NCI-H2227 treated with DMSO at 0.1 percent for 48 hours (cell line): Measurements from ENCODE around the gene CEP128.

ENCODE experiments used
- DNase-seq: peaks from one replicate; lab custom pipeline; 2025; lab: John Stamatoyannopoulos, UW

Gene CEP128

GRCh38 chr14:80771201-80771600, 170.3 kb downstream of the CEP128 start:
- no peak for DNase-seq

GRCh38 chr14:80770114-80770908, 171.2 kb downstream of the CEP128 start:
- no peak for DNase-seq

GRCh38 chr14:80768646-80769045, 172.9 kb downstream of the CEP128 start:
- DNase-seq, result no peak

- DNase-seq, result no peak
These were observed 176.5 kb downstream of the CEP128 start for GRCh38 chr14:80764921-80765507.

GRCh38 chr14:80764496-80764895, 177.0 kb downstream of the CEP128 start:
- DNase-seq, result no peak

GRCh38 chr14:80762641-80763228, 178.8 kb downstream of the CEP128 start:
- DNase-seq, result no peak

- no peak for DNase-seq
These were observed 186.8 kb downstream of the CEP128 start for GRCh38 chr14:80754696-80755095.

- DNase-seq, result no peak
These were observed 190.3 kb downstream of the CEP128 start for GRCh38 chr14:80751285-80751684.

- DNase-seq, result peak; percentile 7
These were observed 215.3 kb downstream of the CEP128 start for GRCh38 chr14:80726211-80726610.

- no peak for DNase-seq
These were observed 222.6 kb downstream of the CEP128 start for GRCh38 chr14:80718940-80719339.

- DNase-seq, result peak; percentile 44
These were observed 227.1 kb downstream of the CEP128 start for GRCh38 chr14:80714474-80714873.

- no peak for DNase-seq
These were observed 228.3 kb downstream of the CEP128 start for GRCh38 chr14:80713076-80713850.

GRCh38 chr14:80705241-80705980, 236.1 kb downstream of the CEP128 start:
- DNase-seq, result no peak

- DNase-seq, result no peak
These were observed 240.9 kb downstream of the CEP128 start for GRCh38 chr14:80700601-80701000.

GRCh38 chr14:80699861-80700260, 241.7 kb downstream of the CEP128 start:
- no peak for DNase-seq

GRCh38 chr14:80698974-80699373, 242.6 kb downstream of the CEP128 start:
- DNase-seq, result no peak

GRCh38 chr14:80695869-80696268, 245.7 kb downstream of the CEP128 start:
- no peak for DNase-seq

GRCh38 chr14:80692903-80693302, 248.6 kb downstream of the CEP128 start:
- DNase-seq, result no peak

GRCh38 chr14:80681651-80682050, 259.9 kb downstream of the CEP128 start:
- no peak for DNase-seq

GRCh38 chr14:80679273-80679672, 262.3 kb downstream of the CEP128 start:
- no peak for DNase-seq

GRCh38 chr14:80678436-80678835, 263.1 kb downstream of the CEP128 start:
- DNase-seq, result no peak

GRCh38 chr14:80669426-80669825, 272.1 kb downstream of the CEP128 start:
- no peak for DNase-seq
